ENCODE measurements around the gene GET3. TPM values are rescaled to one million over a fixed set of nuclear protein-coding genes. Genes with fewer than 3 reads are reported as not detected.

The GET3 gene
- total and polyA plus RNA-seq, 2 donors (not counting 3 experiments of a cell fraction or from before 2014, with no cell fraction given): 74.8 to 197 TPM

DNA sequence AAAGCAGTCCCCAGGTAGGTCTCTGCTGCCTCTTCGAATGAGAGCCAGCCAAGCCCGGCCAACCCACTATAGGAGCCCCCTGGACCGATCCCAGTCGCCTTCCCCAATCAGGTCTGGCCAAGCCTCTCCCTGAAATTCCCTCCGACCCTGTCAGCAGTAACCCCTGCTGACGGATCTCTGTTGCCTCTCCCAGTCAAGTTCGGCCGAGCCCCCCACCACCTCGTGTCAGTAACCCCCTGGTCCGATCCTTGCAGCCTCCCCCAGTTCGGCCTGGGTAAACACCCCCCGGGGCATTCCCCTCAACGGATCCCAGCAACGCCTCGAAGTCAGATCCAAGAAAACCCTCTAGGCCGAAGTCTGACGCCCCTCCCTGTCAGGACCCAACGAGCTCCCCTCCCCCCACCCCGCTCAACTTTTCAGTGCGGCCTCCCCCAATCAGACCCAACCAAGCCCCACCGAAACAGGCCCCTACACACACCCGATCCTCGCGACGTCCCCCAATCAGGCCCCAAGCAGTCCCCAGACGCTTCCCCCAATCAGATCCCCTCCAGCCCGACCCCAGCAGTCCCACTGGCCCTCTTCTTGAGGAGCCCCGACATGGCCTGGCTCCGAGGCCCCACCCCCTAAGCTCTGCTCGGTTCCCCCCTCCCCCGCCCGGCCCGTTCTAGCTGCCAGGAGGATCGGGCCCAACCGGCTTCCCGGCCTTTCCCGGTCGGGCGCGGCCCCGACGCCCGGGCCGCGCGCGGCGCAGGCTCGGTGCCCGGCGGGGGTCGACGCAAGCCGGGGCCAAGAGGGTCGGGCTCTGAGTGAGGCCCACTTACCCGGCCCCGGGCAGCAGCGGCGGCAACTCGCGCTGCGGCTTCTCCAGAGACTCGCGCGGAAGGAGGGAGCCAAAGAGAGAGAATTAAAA lies 15.4 kb upstream of the GET3 start:
- POLR2A ChIA-PET: interaction anchor here (0.5 to 3.2 kb wide), 3 partner anchors 12 to 148 kb away, joined by 4 to 14 read pairs (median 6); partner anchors contain the start of genes JUNB and TRIR
- intact Hi-C loops (cut with micrococcal nuclease) (loop anchor here (1.0 to 5.0 kb wide), 4 partner anchors 12 to 375 kb away; partner anchors contain the start of genes FBXW9 and TRIR), dilution Hi-C loops (cut with MboI; ENCODE audit: extremely low pct_ligation_motif_present, low sequenced_read_pairs) (no loop called here)
- Histone ChIP-seq H4K20me1 (replicated peaks; ENCODE audit: control insufficient read depth, extremely low read depth, insufficient read depth, low read length) (no peaks in the 10 kb centered on the region), H3K9ac (replicated peaks; ENCODE audit: extremely low read depth, insufficient read depth, low read length) (peak overlapping the region; percentile 78), H3K36me3 (ENCODE audit: control insufficient read depth in 2 of 2, extremely low read depth in 1 of 2, insufficient read depth in 2 of 2, low read length in 2 of 2) (peaks cover 5 to 11% of the 10 kb centered on the region in 2 experiments), H3K27me3 (ENCODE audit: control insufficient read depth in 2 of 2, insufficient read depth in 2 of 2, low read length in 2 of 2) (no peaks in the 10 kb centered on the region), H3K79me2 (ENCODE audit: control insufficient read depth, insufficient read depth, low read length) (peaks cover 60% of the 10 kb centered on the region), H3K9me1 (replicated peaks; ENCODE audit: control insufficient read depth, extremely low read depth, insufficient read depth, low read length) (no peaks in the 10 kb centered on the region), H2AFZ (ENCODE audit: low read depth, low read length) (no peak overlapping the region), H3K27ac (ENCODE audit: insufficient read depth, low read depth, low read length) (peak overlapping the region; percentile 57), H3K4me1 (ENCODE audit: control insufficient read depth, extremely low read depth, insufficient read depth, low read length) (peaks cover 10% of the 10 kb centered on the region), H3K4me3 (replicated peaks in 1 of 3; ENCODE audit: insufficient read depth in 1 of 3, low read depth in 1 of 3, low read length in 3 of 3) (peak overlapping the region; percentile 62 to 90 (median 88)), H3K9me3 (replicated peaks; ENCODE audit: control insufficient read depth, insufficient read depth, low read length) (no peaks in the 10 kb centered on the region), H3K4me2 (ENCODE audit: insufficient read depth, low read length) (peak overlapping the region; percentile 81)
- CTCF ChIA-PET: interaction anchor here (0.5 to 4.5 kb wide), 10 partner anchors 10 to 126 kb away, joined by 3 to 38 read pairs (median 4); no protein-coding TSS in a partner anchor
- FAIRE-seq (no peak), DNase-seq (ENCODE audit: low read depth, low spot score) (peak; percentile 78)
- TF ChIP-seq EZH2 (IDR thresholded peaks at IDR 0.05; ENCODE audit: borderline replicate concordance, low read depth, low read length, severe bottlenecking) (no peak), FOS (IDR thresholded peaks at IDR 0.05; ENCODE audit: borderline replicate concordance, insufficient read depth, low read length) (no peak), MYC (IDR thresholded peaks at IDR 0.05; ENCODE audit: low read depth, low read length) (no peak), JUN (IDR thresholded peaks at IDR 0.05; ENCODE audit: borderline replicate concordance, insufficient read depth, insufficient read length, low read depth) (no peak), GATA2 (IDR thresholded peaks at IDR 0.05; ENCODE audit: insufficient read depth, insufficient read length, low read depth, low read length) (no peak), POLR2AphosphoS5 (IDR thresholded peaks at IDR 0.05; ENCODE audit: insufficient read depth, low read depth, low read length) (no peak), POLR2A (IDR thresholded peaks at IDR 0.05; ENCODE audit: low read depth, low read length) (no peak)
- TF ChIP-seq, protein P1, sequence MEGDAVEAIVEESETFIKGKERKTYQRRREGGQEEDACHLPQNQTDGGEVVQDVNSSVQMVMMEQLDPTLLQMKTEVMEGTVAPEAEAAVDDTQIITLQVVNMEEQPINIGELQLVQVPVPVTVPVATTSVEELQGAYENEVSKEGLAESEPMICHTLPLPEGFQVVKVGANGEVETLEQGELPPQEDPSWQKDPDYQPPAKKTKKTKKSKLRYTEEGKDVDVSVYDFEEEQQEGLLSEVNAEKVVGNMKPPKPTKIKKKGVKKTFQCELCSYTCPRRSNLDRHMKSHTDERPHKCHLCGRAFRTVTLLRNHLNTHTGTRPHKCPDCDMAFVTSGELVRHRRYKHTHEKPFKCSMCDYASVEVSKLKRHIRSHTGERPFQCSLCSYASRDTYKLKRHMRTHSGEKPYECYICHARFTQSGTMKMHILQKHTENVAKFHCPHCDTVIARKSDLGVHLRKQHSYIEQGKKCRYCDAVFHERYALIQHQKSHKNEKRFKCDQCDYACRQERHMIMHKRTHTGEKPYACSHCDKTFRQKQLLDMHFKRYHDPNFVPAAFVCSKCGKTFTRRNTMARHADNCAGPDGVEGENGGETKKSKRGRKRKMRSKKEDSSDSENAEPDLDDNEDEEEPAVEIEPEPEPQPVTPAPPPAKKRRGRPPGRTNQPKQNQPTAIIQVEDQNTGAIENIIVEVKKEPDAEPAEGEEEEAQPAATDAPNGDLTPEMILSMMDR (IDR thresholded peaks at IDR 0.05; ENCODE audit: extremely low read depth in 1 of 2, insufficient read depth in 1 of 2, low read depth in 1 of 2, low read length in 2 of 2): no peak
- TF ChIP-seq, protein P2, sequence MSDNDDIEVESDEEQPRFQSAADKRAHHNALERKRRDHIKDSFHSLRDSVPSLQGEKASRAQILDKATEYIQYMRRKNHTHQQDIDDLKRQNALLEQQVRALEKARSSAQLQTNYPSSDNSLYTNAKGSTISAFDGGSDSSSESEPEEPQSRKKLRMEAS (IDR thresholded peaks at IDR 0.05; ENCODE audit: insufficient read depth, insufficient read length): no peak
- no TSS peak for BruUV-seq (replicated peaks)

All from endothelial cell of umbilical vein (primary cell).